Measurements from ENCODE around the gene TYK2. TPM values are rescaled to one million over a fixed set of nuclear protein-coding genes. Genes with fewer than 3 reads are reported as not detected.
A peak's percentile ranks its signal among the peaks of the same experiment; 100 is the strongest.

Gene TYK2
- total and polyA plus RNA-seq, 4 donors, result 102 to 175 (median 150) TPM

- no peaks in the 10 kb centered on the region for H3K27me3 ChIP-seq (ENCODE audit: control insufficient read depth in 3 of 3, insufficient read depth in 3 of 3, low read length in 2 of 3)
- WGBS, 2 donors, result 27 to 52% methylated on average over 58 to 59 of the region's 59 CpGs
- peaks cover 0 to 25% (median 9%) of the 10 kb centered on the region in 5 donors for H3K4me1 ChIP-seq (ENCODE audit: control insufficient read depth in 5 of 5, insufficient read depth in 5 of 5, low read length in 5 of 5)
- H3K4me3 ChIP-seq, result peak overlapping the region; percentile 47
- peak overlapping the region; percentile 75 to 89 for H3K27ac ChIP-seq (ENCODE audit: low read depth in 1 of 2, low read length in 1 of 2)
- peak; percentile 95 to 96 (median 96) for DNase-seq
- no peak for TF ChIP-seq CTCF (IDR thresholded peaks at IDR 0.05; ENCODE audit: control extremely low read depth, extremely low read depth)
- H3K9me3 ChIP-seq (ENCODE audit: control insufficient read depth in 4 of 4, insufficient read depth in 3 of 4, low read length in 3 of 4), result no peaks in the 10 kb centered on the region
- peaks cover 0 to 8% (median 4%) of the 10 kb centered on the region in 4 donors for H3K36me3 ChIP-seq (ENCODE audit: control insufficient read depth in 4 of 4, insufficient read depth in 4 of 4, low read length in 4 of 4)
- ATAC-seq (ENCODE audit: insufficient read depth, low FRiP score), result peak; percentile 79
- H3K9ac ChIP-seq (ENCODE audit: insufficient read depth in 1 of 2, low read length in 2 of 2), result peak overlapping the region in 1 of 2 donors; percentile 14
These were observed 45.6 kb downstream of the TYK2 start for GRCh38 chr19:10334588-10335351.

DNA sequence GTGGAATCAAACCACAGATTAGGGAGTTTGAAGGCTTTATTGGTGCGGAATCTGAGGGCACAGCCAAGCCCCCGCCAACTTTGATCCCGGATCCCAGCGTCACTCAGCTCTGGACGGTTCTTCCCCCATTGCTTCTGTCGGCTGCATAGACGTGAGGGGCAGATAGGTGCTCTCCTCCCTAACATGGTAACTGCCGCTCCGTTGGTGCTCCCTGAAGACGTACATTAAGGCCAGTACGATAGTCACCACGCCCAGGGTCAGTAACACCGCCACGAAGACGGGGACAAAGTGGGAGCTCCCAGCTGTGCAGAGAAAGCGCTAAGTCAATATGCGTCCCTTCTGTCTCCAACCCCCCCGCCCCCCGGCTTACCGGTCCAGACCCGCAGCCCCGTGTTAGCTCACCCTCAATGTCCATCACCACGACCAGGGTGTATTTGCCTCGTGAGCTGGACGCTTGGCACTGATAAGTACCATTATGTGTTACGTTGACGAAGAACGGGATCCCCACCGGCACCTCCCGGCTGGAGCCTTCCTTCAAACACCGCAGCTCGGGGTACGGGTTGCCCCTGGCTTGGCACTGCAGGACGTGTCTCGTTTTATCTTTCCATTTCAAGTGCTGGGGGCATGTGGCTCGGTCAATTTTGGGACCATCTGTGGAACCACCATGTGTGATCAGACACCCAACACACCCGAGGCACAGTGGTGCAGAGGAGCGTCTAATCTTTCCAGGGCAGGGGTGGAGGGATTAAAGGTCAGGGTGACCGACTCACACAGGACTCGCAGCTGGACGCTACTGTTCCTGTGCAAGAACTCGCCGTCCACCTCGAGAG lies 46.4 kb downstream of the TYK2 start:
- ATAC-seq (ENCODE audit: insufficient read depth, low FRiP score) (no peak), DNase-seq (peak in 1 of 3 donors; percentile 33)
- Histone ChIP-seq H3K27me3 (ENCODE audit: control insufficient read depth in 3 of 3, insufficient read depth in 3 of 3, low read length in 2 of 3) (no peaks in the 10 kb centered on the region), H3K9ac (ENCODE audit: insufficient read depth in 1 of 2, low read length in 2 of 2) (peak overlapping the region in 1 of 2 donors; percentile 40), H3K9me3 (ENCODE audit: control insufficient read depth in 4 of 4, insufficient read depth in 3 of 4, low read length in 3 of 4) (no peaks in the 10 kb centered on the region), H3K4me3 (peak overlapping the region; percentile 47), H3K27ac (ENCODE audit: low read depth in 1 of 2, low read length in 1 of 2) (peak overlapping the region; percentile 76 to 89), H3K36me3 (ENCODE audit: control insufficient read depth in 4 of 4, insufficient read depth in 4 of 4, low read length in 4 of 4) (peaks cover 0 to 14% (median 8%) of the 10 kb centered on the region in 4 donors), H3K4me1 (ENCODE audit: control insufficient read depth in 5 of 5, insufficient read depth in 5 of 5, low read length in 5 of 5) (peaks cover 0 to 25% (median 9%) of the 10 kb centered on the region in 5 donors)
- 24 to 49% methylated on average over 43 to 44 of the region's 44 CpGs for WGBS, 2 donors
- TF ChIP-seq CTCF (IDR thresholded peaks at IDR 0.05; ENCODE audit: control extremely low read depth, extremely low read depth), result no peak

DNA sequence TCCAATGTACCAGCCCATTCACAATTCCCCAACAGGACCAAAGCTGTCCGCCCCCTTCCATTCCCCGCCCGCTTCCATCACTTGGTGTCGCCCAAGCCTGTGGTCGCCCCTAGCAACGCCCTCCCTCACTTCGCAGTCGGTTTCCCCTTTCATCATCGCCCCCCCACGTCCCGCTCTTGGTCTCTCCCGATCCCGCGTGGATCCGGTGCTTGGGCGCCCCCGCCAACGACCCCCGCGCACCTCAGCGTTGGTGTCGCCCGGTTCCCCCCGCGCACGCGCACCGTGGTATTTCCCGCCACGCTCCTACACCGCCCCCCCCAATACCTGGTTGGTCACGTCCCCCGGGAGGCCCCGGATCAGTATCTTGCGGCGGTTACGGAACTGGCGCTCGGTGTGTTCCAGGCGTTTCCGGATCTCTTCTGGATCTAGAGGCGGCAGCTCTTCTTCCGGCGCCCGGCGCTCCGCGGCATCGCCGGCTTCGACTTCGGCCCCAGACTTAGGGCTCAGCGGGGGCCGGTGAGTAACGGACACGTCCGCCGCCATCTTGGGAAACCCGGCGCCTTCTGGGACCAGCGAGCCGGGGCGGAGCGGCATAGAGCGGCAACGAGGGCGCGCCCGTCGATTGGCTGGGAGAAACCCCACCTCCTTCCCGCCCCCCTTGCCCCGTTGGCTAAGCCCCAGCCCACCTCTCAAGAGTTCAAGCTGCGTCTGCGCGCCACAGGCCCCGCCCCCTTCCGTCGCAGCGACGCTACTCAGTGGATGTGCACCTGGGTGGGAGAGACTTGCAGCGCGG lies 47.2 kb downstream of the TYK2 start, which contains the start of gene RAVER1:
Gene RAVER1 (minus strand): TSS at position 565 of the 793 bp plus-strand sequence. CDS start 22 bp downstream, at position 543.
- Histone ChIP-seq H3K4me1 (ENCODE audit: control insufficient read depth in 5 of 5, insufficient read depth in 5 of 5, low read length in 5 of 5) (peaks cover 0 to 25% (median 9%) of the 10 kb centered on the region in 5 donors), H3K9ac (ENCODE audit: insufficient read depth in 1 of 2, low read length in 2 of 2) (peak within 1 kb of the TSS in 1 of 2 donors; percentile 40), H3K27me3 (ENCODE audit: control insufficient read depth in 3 of 3, insufficient read depth in 3 of 3, low read length in 2 of 3) (no peaks in the 10 kb centered on the region), H3K4me3 (peak within 1 kb of the TSS; percentile 90), H3K27ac (ENCODE audit: low read depth in 1 of 2, low read length in 1 of 2) (peak within 1 kb of the TSS; percentile 89 to 99), H3K9me3 (ENCODE audit: control insufficient read depth in 4 of 4, insufficient read depth in 3 of 4, low read length in 3 of 4) (no peaks in the 10 kb centered on the region), H3K36me3 (ENCODE audit: control insufficient read depth in 4 of 4, insufficient read depth in 4 of 4, low read length in 4 of 4) (peaks cover 0 to 18% (median 11%) of the 10 kb centered on the region in 4 donors)
- peak; percentile 91 for ATAC-seq (ENCODE audit: insufficient read depth, low FRiP score)
- 0 to 1% methylated on average over 74 to 82 of the region's 82 CpGs for WGBS, 2 donors
- DNase-seq, result peak; percentile 98 to 99 (median 98)
- TF ChIP-seq CTCF (IDR thresholded peaks at IDR 0.05; ENCODE audit: control extremely low read depth, extremely low read depth), result no peak

All from lung (tissue), 12 donors.